Suprapubic skin (tissue), 4 donors: ENCODE measurements around the gene TXNIP. TPM values are rescaled to one million over a fixed set of nuclear protein-coding genes. Genes with fewer than 3 reads are reported as not detected.

Experiments used
- DNase-seq, 2 donors: peaks; one replicate each; pipeline ENCODE4 v3.0.0-alpha.2; 2019; ENCODE audit warnings: low spot score in 2 of 2
- H3K27ac ChIP-seq: fragments of 200-600 bp; sonication (generic); one replicate; pipeline ENCODE4 v1.5.1; 2019
- H3K27me3 ChIP-seq: fragments of 200-600 bp; sonication (generic); one replicate; pipeline ENCODE4 v1.5.1; 2019
- H3K36me3 ChIP-seq: fragments of 200-600 bp; sonication (generic); one replicate; pipeline ENCODE4 v1.5.1; 2019
- H3K4me1 ChIP-seq: fragments of 200-600 bp; sonication (generic); one replicate; pipeline ENCODE4 v1.5.1; 2019
- H3K4me3 ChIP-seq: fragments of 200-600 bp; sonication (generic); one replicate; pipeline ENCODE4 v1.5.1; 2019; ENCODE audit warnings: mild to moderate bottlenecking
- H3K9me3 ChIP-seq: fragments of 200-600 bp; sonication (generic); one replicate; pipeline ENCODE4 v1.5.1; 2019
- CTCF ChIP-seq, 2 donors: fragments of 200-600 bp in 1 of 2; fragments of 450-650 bp in 1 of 2; sonication (generic) in 1 of 2; IDR thresholded peaks; one replicate each; pipeline ENCODE4 v1.5.1; 2016 to 2019; ENCODE audit warnings: antibody characterized with exemption in 2 of 2, mild to moderate bottlenecking in 1 of 2, moderate library complexity in 1 of 2
- EP300 ChIP-seq: sonication (generic); formaldehyde crosslinking; IDR thresholded peaks from one replicate; pipeline ENCODE4 v1.6.1; 2017; ENCODE audit warnings: antibody characterized with exemption
- POLR2A ChIP-seq, 2 donors: fragments of 450-650 bp; IDR thresholded peaks; one replicate each; pipeline ENCODE4 v1.6.1; 2017; ENCODE audit warnings: antibody characterized with exemption in 2 of 2, mild to moderate bottlenecking in 2 of 2, moderate library complexity in 2 of 2
- POLR2AphosphoS5 ChIP-seq, 3 donors: sonication (generic); formaldehyde crosslinking; IDR thresholded peaks; one replicate each; pipeline ENCODE4 v1.6.1; 2017; ENCODE audit warnings: antibody characterized with exemption in 3 of 3
- WGBS: methylation state at CpG from one replicate; pipeline ENCODE4 v1.1.5; 2018; 5-methylcytosine and 5-hydroxymethylcytosine counted together
- total RNA-seq, 4 donors: library from RNA; depleted of rRNA; stranded (reverse); fragments of >200 nt; gene quantifications; one replicate each; pipeline ENCODE4 v1.1.0, GENCODE V29; 2016

Gene TXNIP, protein sequence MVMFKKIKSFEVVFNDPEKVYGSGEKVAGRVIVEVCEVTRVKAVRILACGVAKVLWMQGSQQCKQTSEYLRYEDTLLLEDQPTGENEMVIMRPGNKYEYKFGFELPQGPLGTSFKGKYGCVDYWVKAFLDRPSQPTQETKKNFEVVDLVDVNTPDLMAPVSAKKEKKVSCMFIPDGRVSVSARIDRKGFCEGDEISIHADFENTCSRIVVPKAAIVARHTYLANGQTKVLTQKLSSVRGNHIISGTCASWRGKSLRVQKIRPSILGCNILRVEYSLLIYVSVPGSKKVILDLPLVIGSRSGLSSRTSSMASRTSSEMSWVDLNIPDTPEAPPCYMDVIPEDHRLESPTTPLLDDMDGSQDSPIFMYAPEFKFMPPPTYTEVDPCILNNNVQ
- 1,000 to 10,000 TPM; 2,326 to 8,649 (median 2,541) TPM for total RNA-seq

DNA sequence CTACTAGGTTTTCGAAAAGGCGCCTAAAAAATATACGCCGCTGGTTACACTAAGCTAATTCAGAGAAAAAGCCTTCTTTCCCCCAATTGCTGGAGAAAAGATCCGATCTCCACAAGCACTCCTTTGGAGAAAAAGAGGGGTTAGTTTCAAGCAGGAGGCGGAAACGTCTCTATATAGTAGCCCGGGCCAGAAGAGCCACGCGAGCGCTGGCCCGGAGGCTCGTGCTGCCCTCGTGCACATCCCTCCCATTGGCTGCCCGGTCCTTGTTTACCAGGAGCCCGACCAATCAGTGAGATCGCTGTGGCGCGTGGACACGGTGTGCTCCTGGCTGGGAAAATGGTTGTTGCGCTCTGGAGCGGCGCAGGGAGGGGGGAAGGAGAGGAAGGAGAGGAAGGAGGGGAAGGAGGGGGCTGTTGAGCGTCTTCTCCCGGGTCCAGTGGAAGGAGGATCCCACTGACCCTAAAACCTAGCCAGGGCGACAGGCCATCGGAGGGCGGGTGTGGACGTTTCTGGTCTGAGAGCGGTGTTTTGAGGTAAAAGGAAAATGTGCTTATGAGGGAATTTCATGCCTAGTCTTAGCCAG, at the start of gene TXNIP:
TXNIP (minus strand) TSS at position 147 of the 583 bp plus-strand sequence. CDS start 313 bp downstream, outside the sequence.
- TF ChIP-seq POLR2AphosphoS5 (IDR thresholded peaks at IDR 0.05) (peak; percentile 99 to 100 (median 100)), CTCF (IDR thresholded peaks at IDR 0.05) (peak in 1 of 2 donors; percentile 6), EP300 (no peak), POLR2A (IDR thresholded peaks at IDR 0.05) (peak; percentile 97 to 98)
- H3K27me3 ChIP-seq: no peaks in the 10 kb centered on the region
- 0% methylated on average over 30 of the region's 30 CpGs for WGBS
- H3K4me1 ChIP-seq: peaks cover 60% of the 10 kb centered on the region
- DNase-seq: peak; percentile 100
- peak within 1 kb of the TSS; percentile 99 for H3K27ac ChIP-seq
- H3K4me3 ChIP-seq: peak within 1 kb of the TSS; percentile 76
- no peaks in the 10 kb centered on the region for H3K9me3 ChIP-seq
- peaks cover 33% of the 10 kb centered on the region for H3K36me3 ChIP-seq

GRCh38 chr1:146039844-146040194, 43.4 kb upstream of the TXNIP start:
- no peaks in the 10 kb centered on the region for H3K9me3 ChIP-seq
- H3K27me3 ChIP-seq: no peaks in the 10 kb centered on the region
- peak overlapping the region; percentile 67 for H3K4me3 ChIP-seq
- no peaks in the 10 kb centered on the region for H3K36me3 ChIP-seq
- WGBS: 45% methylated on average over 9 of the region's 9 CpGs
- H3K27ac ChIP-seq: peak overlapping the region; percentile 88
- H3K4me1 ChIP-seq: peaks cover 33% of the 10 kb centered on the region
- peak in 1 of 2 donors; percentile 62 for DNase-seq
- TF ChIP-seq POLR2AphosphoS5 (IDR thresholded peaks at IDR 0.05): no peak
- TF ChIP-seq EP300: no peak
- no peak for TF ChIP-seq CTCF (IDR thresholded peaks at IDR 0.05)
- no peak for TF ChIP-seq POLR2A (IDR thresholded peaks at IDR 0.05)

DNA sequence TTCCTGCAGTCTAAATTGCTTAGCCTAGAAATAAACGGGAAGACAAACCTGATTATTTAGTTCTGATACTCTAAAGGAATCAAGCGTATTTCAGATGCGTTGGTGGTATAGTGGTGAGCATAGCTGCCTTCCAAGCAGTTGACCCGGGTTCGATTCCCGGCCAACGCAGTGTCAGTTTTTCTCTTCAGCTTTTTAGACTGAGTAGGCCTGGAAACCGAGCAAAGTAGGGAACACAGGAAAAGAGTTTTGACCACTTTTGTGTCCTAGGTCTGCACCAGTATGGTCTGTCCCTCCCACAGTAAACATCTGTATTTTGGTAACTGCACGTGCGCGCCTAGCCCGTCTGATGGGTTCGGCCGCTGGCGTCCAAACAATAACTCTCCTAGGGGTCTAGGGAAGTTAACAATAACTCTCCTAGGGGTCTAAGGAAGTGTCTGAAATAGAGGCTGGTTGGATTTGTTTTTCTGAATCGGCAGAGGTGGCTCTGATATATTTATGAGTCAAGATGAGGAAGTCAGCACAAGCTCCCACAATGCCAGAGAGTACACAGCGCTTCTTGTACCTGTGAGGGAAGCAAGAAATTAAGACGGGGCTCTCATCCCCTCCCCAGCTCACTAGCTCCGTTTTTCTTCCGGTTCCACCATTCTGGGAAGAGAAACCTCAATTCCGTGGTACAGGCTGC, 40.7 kb upstream of the TXNIP start:
- H3K27me3 ChIP-seq: no peaks in the 10 kb centered on the region
- H3K4me3 ChIP-seq: peak overlapping the region; percentile 67
- peaks cover 33% of the 10 kb centered on the region for H3K4me1 ChIP-seq
- H3K9me3 ChIP-seq: no peaks in the 10 kb centered on the region
- peak overlapping the region; percentile 88 for H3K27ac ChIP-seq
- WGBS: 1% methylated on average over 19 of the region's 21 CpGs
- TF ChIP-seq POLR2A (IDR thresholded peaks at IDR 0.05): no peak
- peak in 2 of 3 donors; percentile 61 to 63 for TF ChIP-seq POLR2AphosphoS5 (IDR thresholded peaks at IDR 0.05)
- no peak for TF ChIP-seq CTCF (IDR thresholded peaks at IDR 0.05)
- TF ChIP-seq EP300: no peak
- peak; percentile 86 for DNase-seq
- H3K36me3 ChIP-seq: no peaks in the 10 kb centered on the region

- Histone ChIP-seq H3K4me1 (peaks cover 33% of the 10 kb centered on the region), H3K36me3 (no peaks in the 10 kb centered on the region), H3K27me3 (no peaks in the 10 kb centered on the region), H3K4me3 (peak overlapping the region; percentile 67), H3K27ac (peak overlapping the region; percentile 88), H3K9me3 (no peaks in the 10 kb centered on the region)
- DNase-seq: no peak
- 6% methylated on average over 10 of the region's 10 CpGs for whole genome bisulfite sequencing
- TF ChIP-seq POLR2A (IDR thresholded peaks at IDR 0.05) (no peak), CTCF (IDR thresholded peaks at IDR 0.05) (no peak), EP300 (no peak), POLR2AphosphoS5 (IDR thresholded peaks at IDR 0.05) (no peak)
Observed at GRCh38 chr1:146036241-146036964, 40.0 kb upstream of the TXNIP start.
